ENCODE results near the gene MAD1L1. TPM values are rescaled to one million over a fixed set of nuclear protein-coding genes. Genes with fewer than 3 reads are reported as not detected.

The MAD1L1 gene
- total and polyA plus RNA-seq, 2 donors (not counting 1 experiment from before 2014, with no cell fraction given) = 9.8 to 29.4 TPM

DNA sequence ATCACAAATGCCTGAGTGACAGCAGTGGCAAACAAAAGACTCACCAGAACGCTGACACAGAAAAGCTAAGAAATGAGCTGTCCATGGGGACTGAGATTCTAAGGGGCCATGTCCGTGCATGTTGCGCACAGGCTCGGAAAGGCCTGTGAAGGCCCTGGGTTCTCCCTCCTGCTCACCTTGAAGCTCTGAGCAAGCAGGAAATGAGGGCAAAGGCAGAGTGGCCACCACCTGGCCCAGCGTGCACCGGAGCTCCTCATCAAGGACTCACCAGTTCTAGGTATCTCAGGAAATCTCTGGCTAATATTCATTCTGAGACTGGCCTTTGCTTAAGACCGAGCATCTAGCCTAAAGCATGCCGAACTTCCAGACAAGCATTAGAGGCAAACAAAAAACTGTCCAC is 52.7 kb downstream of the MAD1L1 start:
- Histone ChIP-seq H3K4me3 (replicated peaks in 1 of 4; ENCODE audit: control extremely low read depth in 1 of 4, insufficient read depth in 1 of 4, low read depth in 3 of 4, low read length in 4 of 4) (no peak overlapping the region), H3K4me1 (ENCODE audit: control insufficient read depth, extremely low read depth, insufficient read depth, low read length) (peaks cover 6% of the 10 kb centered on the region), H3K79me2 (ENCODE audit: control insufficient read depth, insufficient read depth, low read length) (no peaks in the 10 kb centered on the region), H2AFZ (ENCODE audit: low read length) (no peak overlapping the region), H3K36me3 (ENCODE audit: control insufficient read depth, insufficient read depth, low read length) (no peaks in the 10 kb centered on the region), H3K9ac (ENCODE audit: insufficient read depth, low read length) (no peak overlapping the region), H3K4me2 (ENCODE audit: extremely low read depth, insufficient read depth, low read length) (no peak overlapping the region), H3K27ac (ENCODE audit: insufficient read depth, low read length) (no peak overlapping the region), H3K27me3 (ENCODE audit: control insufficient read depth, insufficient read depth, low read length) (no peaks in the 10 kb centered on the region), H4K20me1 (ENCODE audit: control insufficient read depth, extremely low read depth, insufficient read depth, low read length) (no peaks in the 10 kb centered on the region), H3K9me3 (ENCODE audit: control insufficient read depth, insufficient read depth, low read depth, low read length) (no peaks in the 10 kb centered on the region)
- no peak for DNase-seq (ENCODE audit: low read depth in 2 of 2)
- TF ChIP-seq, protein P1, sequence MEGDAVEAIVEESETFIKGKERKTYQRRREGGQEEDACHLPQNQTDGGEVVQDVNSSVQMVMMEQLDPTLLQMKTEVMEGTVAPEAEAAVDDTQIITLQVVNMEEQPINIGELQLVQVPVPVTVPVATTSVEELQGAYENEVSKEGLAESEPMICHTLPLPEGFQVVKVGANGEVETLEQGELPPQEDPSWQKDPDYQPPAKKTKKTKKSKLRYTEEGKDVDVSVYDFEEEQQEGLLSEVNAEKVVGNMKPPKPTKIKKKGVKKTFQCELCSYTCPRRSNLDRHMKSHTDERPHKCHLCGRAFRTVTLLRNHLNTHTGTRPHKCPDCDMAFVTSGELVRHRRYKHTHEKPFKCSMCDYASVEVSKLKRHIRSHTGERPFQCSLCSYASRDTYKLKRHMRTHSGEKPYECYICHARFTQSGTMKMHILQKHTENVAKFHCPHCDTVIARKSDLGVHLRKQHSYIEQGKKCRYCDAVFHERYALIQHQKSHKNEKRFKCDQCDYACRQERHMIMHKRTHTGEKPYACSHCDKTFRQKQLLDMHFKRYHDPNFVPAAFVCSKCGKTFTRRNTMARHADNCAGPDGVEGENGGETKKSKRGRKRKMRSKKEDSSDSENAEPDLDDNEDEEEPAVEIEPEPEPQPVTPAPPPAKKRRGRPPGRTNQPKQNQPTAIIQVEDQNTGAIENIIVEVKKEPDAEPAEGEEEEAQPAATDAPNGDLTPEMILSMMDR (conservative IDR thresholded peaks at IDR 0.05 in 1 of 2, IDR thresholded peaks at IDR 0.05 in 1 of 2; ENCODE audit: low read depth in 1 of 2, low read length in 2 of 2) = no peak
- no peak for TF ChIP-seq EZH2 (IDR thresholded peaks at IDR 0.05; ENCODE audit: low read length, missing control alignments)

DNA sequence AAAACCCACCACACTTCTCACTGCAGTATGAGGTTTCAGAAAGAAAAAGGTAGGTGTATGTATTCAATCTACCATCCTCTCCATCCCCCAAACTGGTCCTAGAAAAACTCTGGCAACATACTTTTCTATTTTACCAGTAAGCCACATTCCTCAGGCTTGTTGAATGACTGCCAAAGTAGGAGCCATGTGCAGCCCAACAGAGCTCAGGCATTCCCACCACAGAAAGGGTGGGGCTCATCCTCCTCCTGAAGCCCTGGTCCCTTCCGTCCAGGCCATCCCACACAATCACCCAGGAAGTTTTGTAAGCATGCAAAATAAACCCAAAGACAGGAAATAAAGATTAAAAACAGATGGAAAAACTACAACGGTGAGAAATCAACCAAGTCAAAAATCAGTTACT is 57.2 kb downstream of the MAD1L1 start:
- peak; percentile 96 to 99 for DNase-seq (ENCODE audit: low read depth in 2 of 2)
- Histone ChIP-seq H3K27me3 (ENCODE audit: control insufficient read depth, insufficient read depth, low read length) (no peaks in the 10 kb centered on the region), H3K9ac (ENCODE audit: insufficient read depth, low read length) (no peak overlapping the region), H3K4me3 (replicated peaks in 1 of 4; ENCODE audit: control extremely low read depth in 1 of 4, insufficient read depth in 1 of 4, low read depth in 3 of 4, low read length in 4 of 4) (no peak overlapping the region), H3K4me2 (ENCODE audit: extremely low read depth, insufficient read depth, low read length) (peak overlapping the region; percentile 65), H2AFZ (ENCODE audit: low read length) (no peak overlapping the region), H3K79me2 (ENCODE audit: control insufficient read depth, insufficient read depth, low read length) (no peaks in the 10 kb centered on the region), H3K36me3 (ENCODE audit: control insufficient read depth, insufficient read depth, low read length) (no peaks in the 10 kb centered on the region), H4K20me1 (ENCODE audit: control insufficient read depth, extremely low read depth, insufficient read depth, low read length) (no peaks in the 10 kb centered on the region), H3K27ac (ENCODE audit: insufficient read depth, low read length) (peak overlapping the region; percentile 72), H3K9me3 (ENCODE audit: control insufficient read depth, insufficient read depth, low read depth, low read length) (no peaks in the 10 kb centered on the region), H3K4me1 (ENCODE audit: control insufficient read depth, extremely low read depth, insufficient read depth, low read length) (peaks cover 31% of the 10 kb centered on the region)
- TF ChIP-seq, protein P1 (conservative IDR thresholded peaks at IDR 0.05 in 1 of 2, IDR thresholded peaks at IDR 0.05 in 1 of 2; ENCODE audit: low read depth in 1 of 2, low read length in 2 of 2) = no peak
- no peak for TF ChIP-seq EZH2 (IDR thresholded peaks at IDR 0.05; ENCODE audit: low read length, missing control alignments)

DNA sequence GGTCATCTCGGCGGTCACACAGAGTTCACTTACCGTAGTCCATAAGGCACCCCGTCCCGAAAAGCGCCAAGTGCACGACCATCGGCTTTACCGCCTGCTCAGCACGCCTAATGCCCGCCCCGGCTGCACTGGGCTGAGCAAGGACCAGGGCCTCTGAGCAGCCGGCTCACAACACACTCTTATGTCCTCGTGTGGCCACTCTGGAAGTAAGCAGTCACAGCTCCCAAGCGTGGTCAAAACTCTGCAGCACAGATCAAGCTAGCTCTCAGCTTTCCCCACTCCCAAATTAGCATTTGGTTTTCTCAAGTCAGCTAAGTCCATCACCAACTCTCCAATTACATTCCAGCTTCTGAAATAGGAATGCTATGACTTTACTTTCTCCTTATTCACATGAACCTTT is 57.7 kb downstream of the MAD1L1 start:
- H2AFZ ChIP-seq (ENCODE audit: low read length) = no peak overlapping the region
- H3K4me1 ChIP-seq (ENCODE audit: control insufficient read depth, extremely low read depth, insufficient read depth, low read length) = peaks cover 31% of the 10 kb centered on the region
- no peaks in the 10 kb centered on the region for H3K9me3 ChIP-seq (ENCODE audit: control insufficient read depth, insufficient read depth, low read depth, low read length)
- H3K4me3 ChIP-seq (replicated peaks in 1 of 4; ENCODE audit: control extremely low read depth in 1 of 4, insufficient read depth in 1 of 4, low read depth in 3 of 4, low read length in 4 of 4) = no peak overlapping the region
- peak overlapping the region; percentile 72 for H3K27ac ChIP-seq (ENCODE audit: insufficient read depth, low read length)
- no peaks in the 10 kb centered on the region for H3K27me3 ChIP-seq (ENCODE audit: control insufficient read depth, insufficient read depth, low read length)
- no peaks in the 10 kb centered on the region for H3K79me2 ChIP-seq (ENCODE audit: control insufficient read depth, insufficient read depth, low read length)
- no peaks in the 10 kb centered on the region for H4K20me1 ChIP-seq (ENCODE audit: control insufficient read depth, extremely low read depth, insufficient read depth, low read length)
- TF ChIP-seq, protein P1 (conservative IDR thresholded peaks at IDR 0.05 in 1 of 2, IDR thresholded peaks at IDR 0.05 in 1 of 2; ENCODE audit: low read depth in 1 of 2, low read length in 2 of 2) = no peak
- TF ChIP-seq EZH2 (IDR thresholded peaks at IDR 0.05; ENCODE audit: low read length, missing control alignments) = no peak
- H3K4me2 ChIP-seq (ENCODE audit: extremely low read depth, insufficient read depth, low read length) = peak overlapping the region; percentile 41
- H3K36me3 ChIP-seq (ENCODE audit: control insufficient read depth, insufficient read depth, low read length) = peaks cover 1% of the 10 kb centered on the region
- DNase-seq (ENCODE audit: low read depth in 2 of 2) = no peak
- H3K9ac ChIP-seq (ENCODE audit: insufficient read depth, low read length) = no peak overlapping the region

Data from fibroblast of lung (primary cell).